Omental fat pad (tissue), 4 donors: ENCODE measurements around the gene ZNF284. TPM values are rescaled to one million over a fixed set of nuclear protein-coding genes. Genes with fewer than 3 reads are reported as not detected.

Source experiments
- ATAC-seq: fragments of 150-250 bp; one replicate; pipeline ENCODE4 v1.9.1; 2016; ENCODE audit warnings: mild to moderate bottlenecking, moderate library complexity; ENCODE audit not compliant: low FRiP score
- DNase-seq: peaks from one replicate; pipeline ENCODE4 v3.0.0-alpha.2; 2019; ENCODE audit warnings: low spot score
- total RNA-seq, 4 donors: library from RNA; depleted of rRNA; stranded (reverse); fragments of >200 nt; gene quantifications; one replicate each; pipeline ENCODE4 v1.1.0, GENCODE V29; 2016
- TF ChIP-seq, protein P1 (sequence below), 3 donors: fragments of 450-650 bp; IDR thresholded peaks; one replicate each; pipeline ENCODE4 v1.5.1; 2016 to 2017; ENCODE audit warnings: antibody characterized with exemption in 3 of 3, mild to moderate bottlenecking in 3 of 3, moderate library complexity in 2 of 3

The ZNF284 gene
- total RNA-seq, result 1 to 10 TPM in 3 of 4 donors, under 1 TPM in 1; 0.65 to 3.0 (median 1.7) TPM

DNA sequence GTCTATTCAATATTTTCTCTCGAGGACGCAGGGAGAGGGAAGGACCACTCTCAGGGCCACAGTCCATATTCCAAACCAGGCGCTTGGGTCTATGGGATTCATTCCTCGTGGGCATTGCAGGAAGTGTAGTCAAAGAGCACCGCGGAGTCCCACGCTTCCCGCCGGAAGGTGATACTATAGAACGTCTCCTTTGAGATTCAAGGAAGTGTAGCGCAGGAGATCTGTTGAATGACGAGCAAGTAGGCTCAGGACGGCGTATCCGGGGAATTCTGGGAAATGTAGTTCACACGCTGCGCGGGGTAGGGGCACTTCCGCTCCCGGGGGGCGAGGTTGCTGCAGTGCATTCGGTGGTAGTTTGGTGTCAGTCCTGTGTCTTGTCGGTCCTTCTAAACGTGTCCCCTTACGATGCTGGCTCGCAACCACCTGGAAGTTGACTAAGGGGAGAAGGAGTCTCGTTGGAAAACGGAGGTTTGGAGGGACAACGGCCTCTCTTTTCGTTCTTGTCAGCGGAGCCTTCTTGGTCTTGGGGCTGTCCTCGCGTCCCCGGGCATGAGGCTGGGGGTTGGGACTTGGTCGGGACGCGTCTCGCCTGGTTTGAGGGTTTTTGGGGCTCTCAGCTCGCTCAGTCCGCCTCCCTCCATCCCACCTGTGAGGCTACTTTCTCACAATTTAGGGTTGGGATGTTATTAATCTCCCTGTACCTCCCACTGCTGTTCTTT is at the start of gene ZNF284:
ZNF284 (plus strand) TSS at position 336 of the 719 bp plus-strand sequence. CDS start 4,231 bp downstream, outside the sequence.
- DNase-seq, result peak; percentile 52
- peak; percentile 100 for ATAC-seq
- TF ChIP-seq, protein P1, sequence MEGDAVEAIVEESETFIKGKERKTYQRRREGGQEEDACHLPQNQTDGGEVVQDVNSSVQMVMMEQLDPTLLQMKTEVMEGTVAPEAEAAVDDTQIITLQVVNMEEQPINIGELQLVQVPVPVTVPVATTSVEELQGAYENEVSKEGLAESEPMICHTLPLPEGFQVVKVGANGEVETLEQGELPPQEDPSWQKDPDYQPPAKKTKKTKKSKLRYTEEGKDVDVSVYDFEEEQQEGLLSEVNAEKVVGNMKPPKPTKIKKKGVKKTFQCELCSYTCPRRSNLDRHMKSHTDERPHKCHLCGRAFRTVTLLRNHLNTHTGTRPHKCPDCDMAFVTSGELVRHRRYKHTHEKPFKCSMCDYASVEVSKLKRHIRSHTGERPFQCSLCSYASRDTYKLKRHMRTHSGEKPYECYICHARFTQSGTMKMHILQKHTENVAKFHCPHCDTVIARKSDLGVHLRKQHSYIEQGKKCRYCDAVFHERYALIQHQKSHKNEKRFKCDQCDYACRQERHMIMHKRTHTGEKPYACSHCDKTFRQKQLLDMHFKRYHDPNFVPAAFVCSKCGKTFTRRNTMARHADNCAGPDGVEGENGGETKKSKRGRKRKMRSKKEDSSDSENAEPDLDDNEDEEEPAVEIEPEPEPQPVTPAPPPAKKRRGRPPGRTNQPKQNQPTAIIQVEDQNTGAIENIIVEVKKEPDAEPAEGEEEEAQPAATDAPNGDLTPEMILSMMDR (IDR thresholded peaks at IDR 0.05), result no peak

- TF ChIP-seq, protein P1 (IDR thresholded peaks at IDR 0.05), result no peak
- DNase-seq, result no peak
- ATAC-seq, result no peak
These were observed 47.1 kb upstream of the ZNF284 start for GRCh38 chr19:44024900-44025216.

- TF ChIP-seq, protein P1 (IDR thresholded peaks at IDR 0.05), result no peak
- DNase-seq (peak; percentile 65), ATAC-seq (peak; percentile 87)
These were observed 46.6 kb upstream of the ZNF284 start, which contains the start of gene ZNF222 for GRCh38 chr19:44025217-44025936. ZNF222 (plus strand) TSS chr19:44025379; CDS start chr19:44025437, 58 bp downstream.

DNA sequence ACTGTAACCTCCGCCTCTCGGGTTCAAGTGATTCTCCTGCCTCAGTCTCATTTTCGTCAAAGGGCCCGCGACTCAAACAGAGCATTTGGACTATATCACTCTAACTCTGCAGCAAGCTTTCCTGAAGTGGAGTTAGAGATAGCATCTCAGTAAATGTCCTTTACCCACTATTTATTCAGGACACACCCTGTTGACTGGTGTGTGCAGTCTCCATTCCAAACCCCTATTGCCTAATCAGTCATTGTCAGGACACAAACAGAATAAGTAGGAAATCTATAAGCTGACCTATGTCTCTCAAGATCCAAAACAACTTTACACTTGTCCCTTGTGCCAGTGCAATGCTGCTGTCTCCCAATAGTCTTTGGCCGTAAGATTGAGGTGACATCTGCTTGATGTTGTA is 45.3 kb upstream of the ZNF284 start:
- ATAC-seq, result no peak
- TF ChIP-seq, protein P1 (IDR thresholded peaks at IDR 0.05), result no peak
- no peak for DNase-seq

DNA sequence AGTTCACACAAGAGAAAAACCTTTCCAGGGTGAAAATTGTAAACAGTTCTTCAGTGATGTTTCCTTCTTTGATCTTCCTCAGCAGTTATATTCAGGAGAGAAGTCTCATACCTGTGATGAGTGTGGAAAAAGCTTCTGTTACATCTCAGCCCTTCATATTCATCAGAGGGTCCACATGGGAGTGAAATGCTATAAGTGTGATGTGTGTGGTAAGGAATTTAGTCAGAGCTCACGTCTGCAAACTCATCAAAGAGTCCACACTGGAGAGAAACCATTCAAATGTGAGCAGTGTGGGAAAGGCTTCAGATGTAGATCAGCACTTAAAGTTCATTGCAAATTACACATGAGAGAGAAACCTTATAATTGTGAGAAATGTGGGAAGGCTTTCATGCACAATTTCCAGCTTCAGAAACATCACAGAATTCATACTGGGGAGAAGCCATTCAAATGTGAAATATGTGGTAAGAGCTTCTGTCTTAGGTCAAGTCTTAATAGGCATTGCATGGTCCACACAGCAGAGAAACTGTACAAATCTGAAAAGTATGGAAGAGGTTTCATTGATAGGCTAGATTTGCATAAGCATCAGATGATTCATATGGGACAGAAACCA is 39.9 kb upstream of the ZNF284 start:
- no peak for ATAC-seq

GRCh38 chr19:44042147-44042546 is 29.8 kb upstream of the ZNF284 start:
- DNase-seq, result no peak
- TF ChIP-seq, protein P1 (IDR thresholded peaks at IDR 0.05), result no peak
- ATAC-seq, result no peak

More for the DNA sequence above, 39.9 kb upstream of the ZNF284 start:
- DNase-seq, result no peak
- TF ChIP-seq, protein P1 (IDR thresholded peaks at IDR 0.05), result no peak
